Measurements from ENCODE around the gene STPG3. TPM values are rescaled to one million over a fixed set of nuclear protein-coding genes. Genes with fewer than 3 reads are reported as not detected.

STPG3 gene
- total and polyA plus RNA-seq, 2 of the 13 experiments (the other 11 are each of a cell fraction or from before 2014, with no cell fraction given), result not detected

DNA sequence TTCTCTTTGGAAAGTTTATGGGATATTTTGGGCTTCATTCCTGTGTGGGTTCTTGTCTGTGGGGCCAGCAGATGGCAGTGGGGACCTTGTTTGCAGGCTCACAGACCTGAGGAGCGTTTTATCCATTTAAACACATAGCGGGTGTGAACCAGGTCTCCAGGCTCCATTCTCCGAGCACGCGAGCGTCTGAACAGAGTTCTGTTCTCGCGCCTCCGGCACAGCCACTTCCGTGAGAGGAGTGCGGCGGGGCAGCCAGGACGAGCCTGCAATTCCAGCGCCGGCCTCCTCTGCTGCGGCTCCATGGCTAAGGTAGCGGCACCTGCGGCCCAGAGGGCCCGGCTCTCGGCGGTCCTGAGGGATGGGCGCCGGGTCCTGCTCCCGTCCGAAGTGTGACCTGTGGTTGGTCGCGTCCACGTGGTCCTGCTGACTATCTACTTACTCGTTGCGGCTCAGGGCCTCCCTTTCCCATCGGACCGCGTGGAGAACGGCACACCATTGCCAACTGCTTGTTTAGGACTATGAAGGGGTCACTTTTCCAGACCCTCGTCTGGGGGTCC, 43.7 kb downstream of the STPG3 start (continued):
- TF ChIP-seq, protein P1, sequence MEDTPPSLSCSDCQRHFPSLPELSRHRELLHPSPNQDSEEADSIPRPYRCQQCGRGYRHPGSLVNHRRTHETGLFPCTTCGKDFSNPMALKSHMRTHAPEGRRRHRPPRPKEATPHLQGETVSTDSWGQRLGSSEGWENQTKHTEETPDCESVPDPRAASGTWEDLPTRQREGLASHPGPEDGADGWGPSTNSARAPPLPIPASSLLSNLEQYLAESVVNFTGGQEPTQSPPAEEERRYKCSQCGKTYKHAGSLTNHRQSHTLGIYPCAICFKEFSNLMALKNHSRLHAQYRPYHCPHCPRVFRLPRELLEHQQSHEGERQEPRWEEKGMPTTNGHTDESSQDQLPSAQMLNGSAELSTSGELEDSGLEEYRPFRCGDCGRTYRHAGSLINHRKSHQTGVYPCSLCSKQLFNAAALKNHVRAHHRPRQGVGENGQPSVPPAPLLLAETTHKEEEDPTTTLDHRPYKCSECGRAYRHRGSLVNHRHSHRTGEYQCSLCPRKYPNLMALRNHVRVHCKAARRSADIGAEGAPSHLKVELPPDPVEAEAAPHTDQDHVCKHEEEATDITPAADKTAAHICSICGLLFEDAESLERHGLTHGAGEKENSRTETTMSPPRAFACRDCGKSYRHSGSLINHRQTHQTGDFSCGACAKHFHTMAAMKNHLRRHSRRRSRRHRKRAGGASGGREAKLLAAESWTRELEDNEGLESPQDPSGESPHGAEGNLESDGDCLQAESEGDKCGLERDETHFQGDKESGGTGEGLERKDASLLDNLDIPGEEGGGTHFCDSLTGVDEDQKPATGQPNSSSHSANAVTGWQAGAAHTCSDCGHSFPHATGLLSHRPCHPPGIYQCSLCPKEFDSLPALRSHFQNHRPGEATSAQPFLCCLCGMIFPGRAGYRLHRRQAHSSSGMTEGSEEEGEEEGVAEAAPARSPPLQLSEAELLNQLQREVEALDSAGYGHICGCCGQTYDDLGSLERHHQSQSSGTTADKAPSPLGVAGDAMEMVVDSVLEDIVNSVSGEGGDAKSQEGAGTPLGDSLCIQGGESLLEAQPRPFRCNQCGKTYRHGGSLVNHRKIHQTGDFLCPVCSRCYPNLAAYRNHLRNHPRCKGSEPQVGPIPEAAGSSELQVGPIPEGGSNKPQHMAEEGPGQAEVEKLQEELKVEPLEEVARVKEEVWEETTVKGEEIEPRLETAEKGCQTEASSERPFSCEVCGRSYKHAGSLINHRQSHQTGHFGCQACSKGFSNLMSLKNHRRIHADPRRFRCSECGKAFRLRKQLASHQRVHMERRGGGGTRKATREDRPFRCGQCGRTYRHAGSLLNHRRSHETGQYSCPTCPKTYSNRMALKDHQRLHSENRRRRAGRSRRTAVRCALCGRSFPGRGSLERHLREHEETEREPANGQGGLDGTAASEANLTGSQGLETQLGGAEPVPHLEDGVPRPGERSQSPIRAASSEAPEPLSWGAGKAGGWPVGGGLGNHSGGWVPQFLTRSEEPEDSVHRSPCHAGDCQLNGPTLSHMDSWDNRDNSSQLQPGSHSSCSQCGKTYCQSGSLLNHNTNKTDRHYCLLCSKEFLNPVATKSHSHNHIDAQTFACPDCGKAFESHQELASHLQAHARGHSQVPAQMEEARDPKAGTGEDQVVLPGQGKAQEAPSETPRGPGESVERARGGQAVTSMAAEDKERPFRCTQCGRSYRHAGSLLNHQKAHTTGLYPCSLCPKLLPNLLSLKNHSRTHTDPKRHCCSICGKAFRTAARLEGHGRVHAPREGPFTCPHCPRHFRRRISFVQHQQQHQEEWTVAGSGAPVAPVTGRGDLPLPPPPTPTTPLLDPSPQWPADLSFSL (CRISPR knock-in tag; IDR thresholded peaks at IDR 0.05), result no peak
- TF ChIP-seq ARNTL (CRISPR knock-in tag; IDR thresholded peaks at IDR 0.05), result no peak
- TF ChIP-seq, protein P2, sequence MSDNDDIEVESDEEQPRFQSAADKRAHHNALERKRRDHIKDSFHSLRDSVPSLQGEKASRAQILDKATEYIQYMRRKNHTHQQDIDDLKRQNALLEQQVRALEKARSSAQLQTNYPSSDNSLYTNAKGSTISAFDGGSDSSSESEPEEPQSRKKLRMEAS (IDR thresholded peaks at IDR 0.05), result peak; percentile 25; the same call in 1 of the 2 replicates
- TF ChIP-seq, protein P3, sequence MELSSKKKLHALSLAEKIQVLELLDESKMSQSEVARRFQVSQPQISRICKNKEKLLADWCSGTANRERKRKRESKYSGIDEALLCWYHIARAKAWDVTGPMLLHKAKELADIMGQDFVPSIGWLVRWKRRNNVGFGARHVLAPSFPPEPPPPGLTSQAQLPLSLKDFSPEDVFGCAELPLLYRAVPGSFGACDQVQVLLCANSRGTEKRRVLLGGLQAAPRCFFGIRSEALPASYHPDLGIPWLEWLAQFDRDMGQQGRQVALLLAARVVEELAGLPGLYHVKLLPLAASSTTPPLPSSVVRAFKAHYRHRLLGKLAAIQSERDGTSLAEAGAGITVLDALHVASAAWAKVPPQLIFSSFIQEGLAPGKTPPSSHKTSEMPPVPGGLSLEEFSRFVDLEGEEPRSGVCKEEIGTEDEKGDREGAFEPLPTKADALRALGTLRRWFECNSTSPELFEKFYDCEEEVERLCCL (CRISPR knock-in tag; IDR thresholded peaks at IDR 0.05; ENCODE audit: borderline replicate concordance), result no peak
- TF ChIP-seq, protein P4, sequence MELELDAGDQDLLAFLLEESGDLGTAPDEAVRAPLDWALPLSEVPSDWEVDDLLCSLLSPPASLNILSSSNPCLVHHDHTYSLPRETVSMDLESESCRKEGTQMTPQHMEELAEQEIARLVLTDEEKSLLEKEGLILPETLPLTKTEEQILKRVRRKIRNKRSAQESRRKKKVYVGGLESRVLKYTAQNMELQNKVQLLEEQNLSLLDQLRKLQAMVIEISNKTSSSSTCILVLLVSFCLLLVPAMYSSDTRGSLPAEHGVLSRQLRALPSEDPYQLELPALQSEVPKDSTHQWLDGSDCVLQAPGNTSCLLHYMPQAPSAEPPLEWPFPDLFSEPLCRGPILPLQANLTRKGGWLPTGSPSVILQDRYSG (CRISPR knock-in tag; IDR thresholded peaks at IDR 0.05), result no peak
- no peak for TF ChIP-seq ZNF124 (CRISPR knock-in tag; IDR thresholded peaks at IDR 0.05)
- TF ChIP-seq SRY (CRISPR knock-in tag; IDR thresholded peaks at IDR 0.05), result no peak
- TF ChIP-seq, protein P5, sequence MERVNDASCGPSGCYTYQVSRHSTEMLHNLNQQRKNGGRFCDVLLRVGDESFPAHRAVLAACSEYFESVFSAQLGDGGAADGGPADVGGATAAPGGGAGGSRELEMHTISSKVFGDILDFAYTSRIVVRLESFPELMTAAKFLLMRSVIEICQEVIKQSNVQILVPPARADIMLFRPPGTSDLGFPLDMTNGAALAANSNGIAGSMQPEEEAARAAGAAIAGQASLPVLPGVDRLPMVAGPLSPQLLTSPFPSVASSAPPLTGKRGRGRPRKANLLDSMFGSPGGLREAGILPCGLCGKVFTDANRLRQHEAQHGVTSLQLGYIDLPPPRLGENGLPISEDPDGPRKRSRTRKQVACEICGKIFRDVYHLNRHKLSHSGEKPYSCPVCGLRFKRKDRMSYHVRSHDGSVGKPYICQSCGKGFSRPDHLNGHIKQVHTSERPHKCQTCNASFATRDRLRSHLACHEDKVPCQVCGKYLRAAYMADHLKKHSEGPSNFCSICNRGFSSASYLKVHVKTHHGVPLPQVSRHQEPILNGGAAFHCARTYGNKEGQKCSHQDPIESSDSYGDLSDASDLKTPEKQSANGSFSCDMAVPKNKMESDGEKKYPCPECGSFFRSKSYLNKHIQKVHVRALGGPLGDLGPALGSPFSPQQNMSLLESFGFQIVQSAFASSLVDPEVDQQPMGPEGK (CRISPR knock-in tag; IDR thresholded peaks at IDR 0.05), result 0 out of 2 replicates have a peak, but pooled peaks have one; percentile 17
- TF ChIP-seq MAFG (CRISPR knock-in tag; IDR thresholded peaks at IDR 0.05), result no peak
- no peak for TF ChIP-seq NAIF1 (CRISPR knock-in tag; IDR thresholded peaks at IDR 0.05; ENCODE audit: borderline replicate concordance)
- no peak for TF ChIP-seq NFKBIZ (CRISPR knock-in tag; IDR thresholded peaks at IDR 0.05)
- no peak for TF ChIP-seq ZNF672 (CRISPR knock-in tag; IDR thresholded peaks at IDR 0.05)
- TF ChIP-seq ZNF350 (CRISPR knock-in tag; IDR thresholded peaks at IDR 0.05; ENCODE audit: borderline replicate concordance, low read depth), result no peak
- no peak for TF ChIP-seq GATA4 (IDR thresholded peaks at IDR 0.05; ENCODE audit: borderline replicate concordance, low read depth)
- no peak for TF ChIP-seq SOX5 (CRISPR knock-in tag; IDR thresholded peaks at IDR 0.05; ENCODE audit: borderline replicate concordance)
- no peak for TF ChIP-seq ZNF207 (IDR thresholded peaks at IDR 0.05; ENCODE audit: borderline replicate concordance)
- no peak for TF ChIP-seq ZNF644 (CRISPR knock-in tag; IDR thresholded peaks at IDR 0.05; ENCODE audit: low read depth)
- no peak for TF ChIP-seq ZMYM2 (CRISPR knock-in tag; IDR thresholded peaks at IDR 0.05)
- no peak for TF ChIP-seq MED8 (CRISPR knock-in tag; IDR thresholded peaks at IDR 0.05; ENCODE audit: insufficient replicate concordance)
- TF ChIP-seq PCBP2 (optimal IDR thresholded peaks at IDR 0.05; ENCODE audit: low read depth, low read length, poor library complexity, severe bottlenecking), result no peak

Data from HepG2 (cell line).